Measurements from ENCODE around the gene XRN1. TPM values are rescaled to one million over a fixed set of nuclear protein-coding genes. Genes with fewer than 3 reads are reported as not detected.

The XRN1 gene
- total and polyA plus RNA-seq, 2 donors (not counting 1 experiment from before 2014, with no cell fraction given), result 19.9 to 55.7 TPM

- no peak overlapping the region for H3K4me3 ChIP-seq (replicated peaks in 1 of 4; ENCODE audit: control extremely low read depth in 1 of 4, insufficient read depth in 1 of 4, low read depth in 3 of 4, low read length in 4 of 4)
- peak; percentile 64 to 89 for DNase-seq (ENCODE audit: low read depth in 2 of 2)
- H2AFZ ChIP-seq (ENCODE audit: low read length), result no peak overlapping the region
- no peaks in the 10 kb centered on the region for H3K9me3 ChIP-seq (ENCODE audit: control insufficient read depth, insufficient read depth, low read depth, low read length)
- no peak overlapping the region for H3K4me2 ChIP-seq (ENCODE audit: extremely low read depth, insufficient read depth, low read length)
- H3K79me2 ChIP-seq (ENCODE audit: control insufficient read depth, insufficient read depth, low read length), result no peaks in the 10 kb centered on the region
- TF ChIP-seq, protein P1, sequence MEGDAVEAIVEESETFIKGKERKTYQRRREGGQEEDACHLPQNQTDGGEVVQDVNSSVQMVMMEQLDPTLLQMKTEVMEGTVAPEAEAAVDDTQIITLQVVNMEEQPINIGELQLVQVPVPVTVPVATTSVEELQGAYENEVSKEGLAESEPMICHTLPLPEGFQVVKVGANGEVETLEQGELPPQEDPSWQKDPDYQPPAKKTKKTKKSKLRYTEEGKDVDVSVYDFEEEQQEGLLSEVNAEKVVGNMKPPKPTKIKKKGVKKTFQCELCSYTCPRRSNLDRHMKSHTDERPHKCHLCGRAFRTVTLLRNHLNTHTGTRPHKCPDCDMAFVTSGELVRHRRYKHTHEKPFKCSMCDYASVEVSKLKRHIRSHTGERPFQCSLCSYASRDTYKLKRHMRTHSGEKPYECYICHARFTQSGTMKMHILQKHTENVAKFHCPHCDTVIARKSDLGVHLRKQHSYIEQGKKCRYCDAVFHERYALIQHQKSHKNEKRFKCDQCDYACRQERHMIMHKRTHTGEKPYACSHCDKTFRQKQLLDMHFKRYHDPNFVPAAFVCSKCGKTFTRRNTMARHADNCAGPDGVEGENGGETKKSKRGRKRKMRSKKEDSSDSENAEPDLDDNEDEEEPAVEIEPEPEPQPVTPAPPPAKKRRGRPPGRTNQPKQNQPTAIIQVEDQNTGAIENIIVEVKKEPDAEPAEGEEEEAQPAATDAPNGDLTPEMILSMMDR (conservative IDR thresholded peaks at IDR 0.05 in 1 of 2, IDR thresholded peaks at IDR 0.05 in 1 of 2; ENCODE audit: low read depth in 1 of 2, low read length in 2 of 2), result peak; percentile 67 to 68
- TF ChIP-seq EZH2 (IDR thresholded peaks at IDR 0.05; ENCODE audit: low read length, missing control alignments), result no peak
- no peaks in the 10 kb centered on the region for H3K27me3 ChIP-seq (ENCODE audit: control insufficient read depth, insufficient read depth, low read length)
- H4K20me1 ChIP-seq (ENCODE audit: control insufficient read depth, extremely low read depth, insufficient read depth, low read length), result no peaks in the 10 kb centered on the region
- H3K9ac ChIP-seq (ENCODE audit: insufficient read depth, low read length), result no peak overlapping the region
- no peak overlapping the region for H3K27ac ChIP-seq (ENCODE audit: insufficient read depth, low read length)
- no peaks in the 10 kb centered on the region for H3K4me1 ChIP-seq (ENCODE audit: control insufficient read depth, extremely low read depth, insufficient read depth, low read length)
- no peaks in the 10 kb centered on the region for H3K36me3 ChIP-seq (ENCODE audit: control insufficient read depth, insufficient read depth, low read length)
Observed at GRCh38 chr3:142279965-142280590, 167.8 kb downstream of the XRN1 start.

- no peak overlapping the region for H3K9ac ChIP-seq (ENCODE audit: insufficient read depth, low read length)
- H4K20me1 ChIP-seq (ENCODE audit: control insufficient read depth, extremely low read depth, insufficient read depth, low read length), result no peaks in the 10 kb centered on the region
- H3K36me3 ChIP-seq (ENCODE audit: control insufficient read depth, insufficient read depth, low read length), result no peaks in the 10 kb centered on the region
- peak; percentile 36 to 57 for DNase-seq (ENCODE audit: low read depth in 2 of 2)
- H3K79me2 ChIP-seq (ENCODE audit: control insufficient read depth, insufficient read depth, low read length), result no peaks in the 10 kb centered on the region
- H3K4me2 ChIP-seq (ENCODE audit: extremely low read depth, insufficient read depth, low read length), result no peak overlapping the region
- H3K4me3 ChIP-seq (replicated peaks in 1 of 4; ENCODE audit: control extremely low read depth in 1 of 4, insufficient read depth in 1 of 4, low read depth in 3 of 4, low read length in 4 of 4), result no peak overlapping the region
- no peaks in the 10 kb centered on the region for H3K9me3 ChIP-seq (ENCODE audit: control insufficient read depth, insufficient read depth, low read depth, low read length)
- H3K4me1 ChIP-seq (ENCODE audit: control insufficient read depth, extremely low read depth, insufficient read depth, low read length), result no peaks in the 10 kb centered on the region
- no peak overlapping the region for H3K27ac ChIP-seq (ENCODE audit: insufficient read depth, low read length)
- no peak overlapping the region for H2AFZ ChIP-seq (ENCODE audit: low read length)
- no peaks in the 10 kb centered on the region for H3K27me3 ChIP-seq (ENCODE audit: control insufficient read depth, insufficient read depth, low read length)
- TF ChIP-seq, protein P1 (conservative IDR thresholded peaks at IDR 0.05 in 1 of 2, IDR thresholded peaks at IDR 0.05 in 1 of 2; ENCODE audit: low read depth in 1 of 2, low read length in 2 of 2), result no peak
- no peak for TF ChIP-seq EZH2 (IDR thresholded peaks at IDR 0.05; ENCODE audit: low read length, missing control alignments)
Observed at GRCh38 chr3:142278451-142278850, 169.4 kb downstream of the XRN1 start.

GRCh38 chr3:142276781-142277180 is 171.1 kb downstream of the XRN1 start:
- no peaks in the 10 kb centered on the region for H3K79me2 ChIP-seq (ENCODE audit: control insufficient read depth, insufficient read depth, low read length)
- H3K36me3 ChIP-seq (ENCODE audit: control insufficient read depth, insufficient read depth, low read length), result no peaks in the 10 kb centered on the region
- DNase-seq (ENCODE audit: low read depth in 2 of 2), result peak; percentile 54 to 71
- H3K4me3 ChIP-seq (replicated peaks in 1 of 4; ENCODE audit: control extremely low read depth in 1 of 4, insufficient read depth in 1 of 4, low read depth in 3 of 4, low read length in 4 of 4), result no peak overlapping the region
- H3K27ac ChIP-seq (ENCODE audit: insufficient read depth, low read length), result no peak overlapping the region
- H3K4me1 ChIP-seq (ENCODE audit: control insufficient read depth, extremely low read depth, insufficient read depth, low read length), result no peaks in the 10 kb centered on the region
- H3K9me3 ChIP-seq (ENCODE audit: control insufficient read depth, insufficient read depth, low read depth, low read length), result no peaks in the 10 kb centered on the region
- no peak overlapping the region for H3K4me2 ChIP-seq (ENCODE audit: extremely low read depth, insufficient read depth, low read length)
- H3K27me3 ChIP-seq (ENCODE audit: control insufficient read depth, insufficient read depth, low read length), result no peaks in the 10 kb centered on the region
- H2AFZ ChIP-seq (ENCODE audit: low read length), result no peak overlapping the region
- no peak for TF ChIP-seq EZH2 (IDR thresholded peaks at IDR 0.05; ENCODE audit: low read length, missing control alignments)
- TF ChIP-seq, protein P1 (conservative IDR thresholded peaks at IDR 0.05 in 1 of 2, IDR thresholded peaks at IDR 0.05 in 1 of 2; ENCODE audit: low read depth in 1 of 2, low read length in 2 of 2), result no peak
- no peak overlapping the region for H3K9ac ChIP-seq (ENCODE audit: insufficient read depth, low read length)
- no peaks in the 10 kb centered on the region for H4K20me1 ChIP-seq (ENCODE audit: control insufficient read depth, extremely low read depth, insufficient read depth, low read length)
